Breast epithelium (tissue), 4 donors: ENCODE data around the gene DHCR7. TPM values are rescaled to one million over a fixed set of nuclear protein-coding genes. Genes with fewer than 3 reads are reported as not detected.

Source experiments
- DNase-seq, 2 donors: peaks; one replicate each; pipeline ENCODE4 v3.0.0-alpha.2; 2019; ENCODE audit warnings: low spot score in 2 of 2
- H3K27ac ChIP-seq, 2 donors: fragments of 200-600 bp; sonication (generic) in 1 of 2; one replicate each; pipeline ENCODE4 v1.5.1; 2016 to 2019; ENCODE audit warnings: mild to moderate bottlenecking in 1 of 2
- H3K27me3 ChIP-seq, 2 donors: fragments of 200-600 bp; sonication (generic) in 1 of 2; one replicate each; pipeline versions ENCODE4 v1.5.1 to v1.6.0; 2017 to 2019; ENCODE audit warnings: control low read depth in 1 of 2, mild to moderate bottlenecking in 1 of 2
- H3K36me3 ChIP-seq: fragments of 200-600 bp; one replicate; pipeline ENCODE4 v1.5.1; 2019
- H3K4me1 ChIP-seq, 2 donors: fragments of 200-600 bp; sonication (generic); one replicate each; pipeline ENCODE4 v1.5.1; 2016 to 2019; ENCODE audit warnings: control low read depth in 1 of 2
- H3K4me3 ChIP-seq, 3 donors: fragments of 200-600 bp; sonication (generic); 1 replicate in 2 of 3; 2 replicates in 1 of 3; pipeline ENCODE4 v1.5.1; 2016 to 2019; ENCODE audit warnings: mild to moderate bottlenecking in 3 of 3, moderate library complexity in 2 of 3
- H3K9me3 ChIP-seq, 2 donors: fragments of 200-600 bp; sonication (generic) in 1 of 2; one replicate each; pipeline ENCODE4 v1.5.1; 2016 to 2019; ENCODE audit warnings: control low read depth in 1 of 2
- CTCF ChIP-seq, 3 donors: fragments of 450-650 bp; IDR thresholded peaks; one replicate each; pipeline ENCODE4 v1.5.1; 2016 to 2017; ENCODE audit warnings: antibody characterized with exemption in 3 of 3, mild to moderate bottlenecking in 3 of 3, moderate library complexity in 3 of 3
- POLR2A ChIP-seq: fragments of 450-650 bp; IDR thresholded peaks from one replicate; pipeline ENCODE4 v1.6.1; 2016; ENCODE audit warnings: antibody characterized with exemption, mild to moderate bottlenecking, moderate library complexity
- POLR2AphosphoS5 ChIP-seq, 3 donors: sonication (generic); formaldehyde crosslinking; IDR thresholded peaks; one replicate each; pipeline ENCODE4 v1.6.1; 2017; ENCODE audit warnings: antibody characterized with exemption in 3 of 3
- intact Hi-C: fragments of 100-400 bp; cut with DNase I; formaldehyde crosslinking; loops from one replicate; pipeline ENCODE4 v1.15.1; 2023; ENCODE audit warnings: low total_unique reads
- total RNA-seq, 3 donors: library from RNA; depleted of rRNA; stranded (reverse); fragments of >200 nt; gene quantifications; one replicate each; pipeline ENCODE4 v1.1.0, GENCODE V29; 2016

The DHCR7 gene
- total RNA-seq, 3 donors from 2014 or later = 14.7 to 31.7 (median 25.2) TPM

DNA sequence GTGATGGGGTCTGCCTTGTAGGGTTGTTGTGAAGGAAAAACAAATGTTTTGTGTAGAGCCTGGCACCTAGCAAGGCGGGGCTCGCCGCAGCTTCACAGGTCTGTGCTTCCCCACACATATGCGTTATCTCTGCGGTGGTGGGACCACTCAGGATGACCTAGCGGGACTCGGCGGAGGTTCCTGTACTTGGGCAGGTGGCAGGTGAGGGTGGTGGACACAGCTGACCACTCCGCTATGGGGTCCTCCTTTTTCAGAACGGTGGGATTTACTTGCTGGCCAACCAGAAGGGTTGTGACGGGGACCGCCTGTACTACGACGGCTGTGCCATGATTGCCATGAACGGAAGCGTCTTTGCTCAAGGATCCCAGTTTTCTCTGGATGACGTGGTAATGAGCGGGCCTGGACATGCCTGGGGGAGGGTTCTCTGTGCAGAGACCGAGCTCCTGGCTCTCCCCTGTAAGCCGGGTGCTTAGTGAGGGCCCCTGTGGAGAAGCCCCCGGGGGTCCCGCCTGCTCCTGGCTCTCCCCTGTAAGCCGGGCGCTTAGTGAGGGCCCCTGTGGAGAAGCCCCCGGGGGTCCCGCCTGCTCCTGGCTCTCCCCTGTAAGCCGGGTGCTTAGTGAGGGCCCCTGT is 26.1 kb upstream of the DHCR7 start:
- no peak for DNase-seq
- Histone ChIP-seq H3K27ac (no peak overlapping the region), H3K27me3 (no peaks in the 10 kb centered on the region), H3K9me3 (no peaks in the 10 kb centered on the region), H3K36me3 (peaks cover 25% of the 10 kb centered on the region), H3K4me3 (no peak overlapping the region), H3K4me1 (no peaks in the 10 kb centered on the region)
- TF ChIP-seq POLR2AphosphoS5 (IDR thresholded peaks at IDR 0.05) = no peak
- no peak for TF ChIP-seq POLR2A
- TF ChIP-seq CTCF (IDR thresholded peaks at IDR 0.05) = no peak
- intact Hi-C loops = no loop called here

GRCh38 chr11:71473793-71474080 is 25.5 kb upstream of the DHCR7 start:
- Histone ChIP-seq H3K27ac (no peak overlapping the region), H3K4me3 (no peak overlapping the region), H3K9me3 (no peaks in the 10 kb centered on the region), H3K4me1 (no peaks in the 10 kb centered on the region), H3K36me3 (peaks cover 25% of the 10 kb centered on the region), H3K27me3 (no peaks in the 10 kb centered on the region)
- intact Hi-C loops = no loop called here
- TF ChIP-seq POLR2A (no peak), CTCF (IDR thresholded peaks at IDR 0.05) (no peak), POLR2AphosphoS5 (IDR thresholded peaks at IDR 0.05) (no peak)
- no peak for DNase-seq

DNA sequence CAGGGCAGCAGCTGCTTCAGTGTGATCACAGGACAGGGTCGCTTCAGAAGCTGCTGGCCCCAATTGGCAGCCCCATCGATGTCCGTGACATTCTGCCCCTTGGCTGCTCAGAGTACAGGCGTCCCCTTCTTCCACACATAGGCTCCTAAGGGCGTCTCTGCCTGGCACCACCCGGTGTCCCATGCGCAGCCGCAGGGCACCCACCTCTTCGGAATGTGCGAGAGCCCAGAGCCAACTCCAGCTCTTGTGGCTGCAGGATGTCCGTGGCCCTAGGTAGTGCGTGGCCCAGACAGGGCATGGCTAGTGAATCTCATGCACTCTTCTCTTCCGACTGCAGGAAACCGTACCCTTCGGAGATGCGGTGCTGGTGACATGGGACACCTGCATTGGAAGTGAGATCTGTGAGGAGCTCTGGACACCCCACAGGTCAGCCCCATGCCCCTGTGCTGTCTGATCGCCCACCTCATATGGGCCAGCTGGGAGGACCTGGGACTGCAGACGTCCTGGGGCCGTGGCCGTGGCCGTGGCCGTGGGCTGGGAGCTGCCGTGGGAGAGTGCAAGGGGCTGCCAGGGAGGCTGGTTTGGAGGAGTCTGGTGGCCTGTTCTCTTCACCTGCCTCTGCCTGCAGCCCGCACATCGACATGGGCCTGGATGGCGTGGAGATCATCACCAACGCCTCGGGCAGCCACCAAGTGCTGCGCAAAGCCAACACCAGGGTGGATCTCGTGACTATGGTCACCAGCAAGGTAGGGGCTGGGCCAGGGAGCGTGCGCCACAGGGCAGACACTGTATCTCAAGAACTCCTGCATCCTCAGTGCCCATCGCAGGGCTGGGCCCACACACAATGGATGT is 25.0 kb upstream of the DHCR7 start:
- no peak for DNase-seq
- H3K4me1 ChIP-seq = no peaks in the 10 kb centered on the region
- intact Hi-C loops = no loop called here
- H3K27ac ChIP-seq = no peak overlapping the region
- H3K27me3 ChIP-seq = no peaks in the 10 kb centered on the region
- H3K36me3 ChIP-seq = peaks cover 25% of the 10 kb centered on the region
- H3K9me3 ChIP-seq = no peaks in the 10 kb centered on the region
- TF ChIP-seq POLR2AphosphoS5 (IDR thresholded peaks at IDR 0.05) (no peak), CTCF (IDR thresholded peaks at IDR 0.05) (no peak), POLR2A (no peak)
- no peak overlapping the region for H3K4me3 ChIP-seq

DNA sequence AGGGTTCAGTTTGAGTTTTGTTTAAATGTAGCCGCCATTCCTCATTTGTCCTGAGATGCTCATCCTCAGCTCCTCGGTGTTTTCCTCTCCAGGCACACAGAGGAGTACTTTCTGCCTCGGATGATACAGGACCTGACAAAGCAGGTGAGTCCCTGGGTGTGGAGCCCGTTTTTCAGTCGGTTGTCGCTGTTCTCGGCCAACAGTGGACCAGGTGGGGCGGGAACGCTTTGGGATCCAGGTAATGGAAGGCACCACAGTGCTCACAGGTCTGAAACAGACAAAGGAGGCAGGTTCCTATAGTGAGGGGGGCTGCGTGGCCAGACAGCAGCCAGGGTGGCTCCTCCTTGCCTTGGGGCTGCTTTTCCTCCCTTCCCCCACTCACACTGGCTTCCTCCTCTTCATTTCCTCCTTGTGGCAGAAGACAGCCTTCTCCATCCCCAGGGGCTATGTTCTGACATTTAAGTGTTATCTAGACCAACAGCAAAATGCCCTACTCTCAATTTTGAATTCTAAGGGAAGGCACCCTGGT is 24.2 kb upstream of the DHCR7 start:
- no peak overlapping the region for H3K4me3 ChIP-seq
- no peak for DNase-seq

More for the DNA sequence above, 24.2 kb upstream of the DHCR7 start:
- H3K4me1 ChIP-seq = no peaks in the 10 kb centered on the region
- no peak overlapping the region for H3K27ac ChIP-seq
- no peak for TF ChIP-seq POLR2AphosphoS5 (IDR thresholded peaks at IDR 0.05)
- no peak for TF ChIP-seq CTCF (IDR thresholded peaks at IDR 0.05)
- no peak for TF ChIP-seq POLR2A
- peaks cover 25% of the 10 kb centered on the region for H3K36me3 ChIP-seq
- H3K27me3 ChIP-seq = no peaks in the 10 kb centered on the region
- H3K9me3 ChIP-seq = no peaks in the 10 kb centered on the region
- intact Hi-C loops = no loop called here
